Suppressor macrophage (primary cell): Measurements from ENCODE around the gene VIPR2.

Experiments used
- DNase-seq, 4 experiments: peaks; one replicate each; pipeline ENCODE4 v3.0.0-alpha.2; 2020 to 2022

Gene VIPR2

DNA sequence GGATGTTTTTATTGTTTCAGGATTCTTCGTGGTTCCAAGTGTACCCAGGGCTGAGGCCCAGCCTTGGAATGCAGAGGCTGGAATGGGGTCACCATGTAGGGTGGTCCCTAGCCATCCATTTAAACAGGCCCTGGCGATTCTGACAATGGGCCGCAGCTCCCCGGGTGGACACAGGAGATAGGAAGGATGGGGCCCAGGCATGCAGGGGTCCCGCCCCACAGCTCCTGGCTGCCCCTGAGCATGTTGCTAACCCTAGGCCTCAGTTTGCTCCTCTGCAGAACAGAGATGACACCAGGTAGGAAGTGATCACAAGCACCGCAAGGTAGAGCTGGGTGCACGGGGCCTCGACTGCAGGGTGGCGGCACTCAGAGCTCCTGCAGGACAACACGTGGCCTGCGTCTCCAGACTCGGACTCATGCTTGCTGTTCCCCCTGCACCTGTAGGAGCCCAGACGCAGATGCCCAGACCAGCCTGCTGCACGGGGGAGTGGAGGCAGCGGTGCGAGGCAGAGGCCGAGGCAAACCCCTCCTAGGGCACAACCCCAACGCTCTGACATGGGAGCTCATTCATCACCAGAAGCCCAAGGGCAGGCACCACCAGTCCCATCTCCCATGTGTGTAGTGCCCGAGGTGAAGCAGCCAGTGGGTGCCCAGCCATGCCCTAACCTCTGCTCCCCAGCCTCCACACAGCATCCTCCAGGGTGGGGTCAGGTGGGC, 25.5 kb downstream of the VIPR2 start:
- DNase-seq: no peak

DNA sequence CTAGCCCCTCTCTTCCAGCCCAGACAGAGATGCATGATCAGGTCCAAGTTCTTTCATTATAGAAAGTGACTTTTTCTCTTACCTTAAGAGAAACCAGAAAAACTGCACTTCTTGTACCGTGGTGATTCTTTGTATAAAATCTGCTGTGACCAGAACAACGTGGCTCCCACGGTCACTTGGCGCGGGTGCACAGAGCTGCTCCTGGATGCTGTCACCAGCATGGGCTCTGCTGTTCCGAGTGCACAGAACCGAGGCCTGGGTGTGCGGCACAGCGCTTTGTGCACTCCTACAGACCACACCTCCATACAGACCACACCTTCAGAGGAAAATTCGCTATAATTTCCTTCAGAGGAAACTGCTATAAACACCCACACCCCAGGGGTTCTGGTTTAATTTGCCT, 26.0 kb downstream of the VIPR2 start:
- DNase-seq: no peak

DNA sequence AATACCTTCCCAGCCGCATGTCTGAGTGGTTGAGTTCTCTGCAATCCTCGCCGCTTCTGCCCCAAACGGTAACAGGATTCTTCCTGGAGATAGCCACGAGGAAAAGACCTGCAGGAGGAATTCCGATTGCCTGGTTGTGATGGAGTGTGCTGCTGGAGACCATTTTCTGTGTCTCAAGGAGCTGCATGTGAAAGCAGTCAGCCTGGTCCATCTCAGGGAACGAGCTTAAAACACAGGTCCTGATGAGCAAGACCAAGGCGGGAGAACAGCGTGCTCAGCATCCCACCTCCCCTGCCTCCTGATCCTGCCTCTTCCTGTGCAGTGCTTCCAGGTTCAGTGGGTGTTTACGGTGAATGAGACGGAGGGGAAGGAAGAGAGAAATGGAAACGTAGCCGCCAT, 26.5 kb downstream of the VIPR2 start:
- DNase-seq: no peak

DNA sequence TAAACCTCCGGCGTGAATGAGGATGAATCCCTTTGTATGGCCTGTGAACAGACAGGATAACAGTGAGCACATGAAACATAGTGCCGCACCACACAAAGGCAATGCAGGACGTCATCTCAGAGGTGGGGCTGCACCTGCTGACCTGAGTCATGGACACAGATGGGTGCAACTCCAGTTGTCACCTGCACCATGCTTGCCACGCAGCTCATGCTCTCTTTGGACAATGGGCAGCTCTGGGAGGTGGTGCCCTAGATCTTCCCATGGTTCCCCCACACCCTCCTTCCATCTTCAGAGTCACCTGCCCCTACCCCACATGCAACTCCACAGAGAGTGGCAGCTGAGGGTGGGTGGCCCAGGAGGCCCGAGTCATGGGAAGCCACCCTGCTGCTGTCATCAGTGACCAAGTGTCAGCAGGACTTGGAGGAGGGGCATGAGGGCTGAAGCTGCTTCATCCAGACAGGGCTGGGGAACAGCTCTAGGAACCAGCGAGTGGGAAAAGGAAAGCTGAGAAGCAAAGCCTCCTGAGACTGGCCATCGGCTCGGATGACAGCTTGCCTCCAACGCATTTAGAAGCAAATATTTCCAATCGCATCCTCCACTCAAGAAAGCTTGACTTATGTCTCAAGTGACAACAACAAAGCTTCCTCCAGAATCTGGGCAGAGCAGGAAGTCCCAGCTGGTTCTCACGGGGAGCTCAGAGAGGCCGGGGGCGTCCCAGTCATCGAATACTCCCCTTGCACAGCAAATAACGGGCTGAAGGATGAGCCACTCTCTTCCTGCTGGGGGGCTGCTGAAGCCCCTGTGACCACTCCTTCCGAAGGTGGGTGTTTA, 27.1 kb downstream of the VIPR2 start:
- DNase-seq: peak in 3 of 4 experiments; percentile 2 to 17 (median 15)

DNA sequence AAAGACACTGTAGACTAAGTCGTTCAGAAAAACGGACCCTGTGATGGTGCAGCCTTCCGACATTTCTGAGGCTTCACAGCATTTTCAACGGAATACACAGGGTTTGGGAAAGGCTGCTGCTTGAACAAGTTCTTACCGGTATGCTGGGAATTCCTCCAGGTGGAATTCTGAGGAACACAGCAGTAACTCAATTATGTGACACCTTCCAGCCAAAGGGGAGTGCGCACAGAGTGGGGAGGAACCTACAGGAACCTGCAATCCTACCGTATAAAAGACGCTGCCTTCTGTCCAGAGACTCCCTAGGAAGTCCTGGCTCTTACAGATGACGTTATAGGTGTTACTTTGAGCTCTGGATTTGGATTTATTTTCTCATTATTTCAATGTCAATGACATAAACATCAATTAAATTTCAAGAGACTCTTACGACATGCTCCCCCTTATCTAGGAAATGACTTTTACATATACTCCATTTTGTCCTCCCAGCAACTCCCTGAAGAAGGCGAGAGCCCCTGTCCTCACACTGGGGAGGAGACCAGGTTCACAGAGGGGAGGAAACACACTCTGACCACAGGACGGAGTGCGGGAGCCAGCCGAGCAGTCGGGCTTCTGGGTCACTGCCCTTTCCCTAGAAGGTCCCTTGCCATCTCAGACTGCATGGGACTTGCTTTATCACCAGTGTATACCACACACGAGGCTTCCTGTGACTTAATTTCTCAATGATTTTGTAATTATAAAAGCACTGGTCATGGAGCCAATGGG, 27.9 kb downstream of the VIPR2 start:
- no peak for DNase-seq

DNA sequence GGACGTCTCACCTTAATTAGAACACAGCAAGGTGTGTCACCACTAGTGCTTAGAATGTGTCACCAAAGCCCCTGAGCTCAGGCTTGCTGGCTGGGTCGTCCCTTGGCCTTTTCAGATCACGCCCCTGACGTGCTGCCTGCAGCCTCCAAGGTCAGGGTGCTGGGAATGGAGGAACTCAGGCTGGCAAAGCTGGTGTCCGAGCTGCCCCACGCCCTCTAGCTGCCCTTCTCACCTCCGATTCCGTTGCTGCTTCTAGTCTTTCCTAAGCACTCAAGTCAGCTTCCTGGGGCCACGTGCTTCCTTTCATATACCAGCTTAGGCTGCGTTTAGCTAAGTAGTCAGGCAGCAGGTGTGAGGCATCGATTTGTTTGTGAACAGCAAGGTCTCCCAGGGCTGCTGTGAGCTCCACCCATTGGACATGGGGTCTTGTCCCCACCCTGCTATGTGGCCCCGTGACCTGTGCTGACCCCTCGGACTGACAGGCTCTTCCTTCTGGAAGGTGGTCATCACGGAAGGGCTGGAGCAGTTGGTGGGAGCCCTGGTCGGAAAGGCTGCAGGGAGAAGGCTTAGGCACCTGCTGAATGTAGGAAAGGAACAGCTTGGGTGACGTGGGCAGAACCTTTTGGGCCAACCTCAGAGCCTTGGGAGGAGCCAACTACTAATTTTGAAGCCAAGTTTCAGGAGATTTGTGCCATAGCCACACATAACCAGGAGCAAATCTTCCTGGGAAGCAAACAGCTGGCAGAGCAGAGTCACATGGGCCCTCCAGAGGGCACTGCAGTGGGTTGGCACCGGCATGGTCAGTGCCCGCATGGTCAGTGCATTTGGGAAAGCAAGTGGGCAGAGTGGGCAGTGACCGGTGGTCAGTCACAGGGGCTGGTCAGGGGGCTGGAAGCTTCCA, 28.8 kb downstream of the VIPR2 start:
- DNase-seq: no peak

DNA sequence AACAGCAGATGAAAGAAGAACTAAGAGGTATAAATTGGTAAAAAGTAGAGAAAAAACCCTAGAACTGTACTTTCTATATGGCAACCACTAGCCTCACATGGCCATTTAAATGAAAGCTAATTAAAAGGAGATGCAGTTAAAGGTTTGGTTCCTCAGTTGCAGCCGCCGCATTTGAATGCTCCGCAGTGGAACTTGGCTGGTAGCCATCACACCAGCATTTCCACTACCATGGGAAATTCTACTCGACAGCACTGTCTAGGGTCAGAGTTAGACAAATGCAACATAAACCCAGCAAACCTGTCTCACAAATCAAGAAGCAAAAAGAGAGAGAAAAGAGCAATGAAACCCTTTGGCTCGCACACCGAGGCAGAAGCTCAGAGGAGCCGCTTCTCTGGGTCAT, 29.7 kb downstream of the VIPR2 start:
- DNase-seq: no peak

DNA sequence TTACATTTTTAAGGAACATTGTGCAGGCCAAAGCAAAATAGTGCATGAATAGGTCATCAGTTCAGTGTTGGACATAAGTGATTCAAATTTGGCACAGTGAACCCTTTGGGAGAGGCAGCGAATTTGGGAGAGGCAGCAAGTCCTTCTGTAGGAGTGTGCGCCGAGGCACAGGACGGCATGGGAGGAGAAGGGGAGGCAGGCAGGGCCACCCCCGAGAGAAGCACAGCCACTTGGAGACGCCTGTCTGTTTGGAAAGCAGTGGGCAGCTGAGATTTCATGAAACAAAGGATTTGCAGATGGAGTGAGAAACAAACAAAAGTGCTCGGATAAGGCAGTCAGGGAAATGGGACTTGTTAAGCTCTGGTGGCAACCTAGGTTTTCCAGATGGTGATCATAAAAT, 30.6 kb downstream of the VIPR2 start:
- no peak for DNase-seq

DNA sequence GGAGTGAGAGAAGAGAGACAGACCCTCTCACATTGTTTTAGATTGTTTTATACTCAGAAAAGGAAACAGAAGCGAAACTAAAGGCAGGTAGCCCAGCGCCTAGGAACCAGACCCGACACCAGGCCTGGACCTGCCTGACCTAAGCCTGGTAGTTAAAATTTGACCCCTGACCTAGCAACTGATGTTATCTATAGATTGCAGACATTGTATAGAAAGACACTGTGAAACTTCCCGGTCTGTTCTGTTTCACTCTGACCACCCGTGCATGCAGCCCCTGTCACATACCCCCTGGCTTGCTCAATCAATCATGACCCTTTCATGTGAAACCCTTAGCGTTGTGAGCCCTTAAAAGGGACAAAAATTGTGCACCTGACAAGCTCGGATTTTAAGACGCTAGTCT, 31.6 kb downstream of the VIPR2 start:
- DNase-seq: no peak

DNA sequence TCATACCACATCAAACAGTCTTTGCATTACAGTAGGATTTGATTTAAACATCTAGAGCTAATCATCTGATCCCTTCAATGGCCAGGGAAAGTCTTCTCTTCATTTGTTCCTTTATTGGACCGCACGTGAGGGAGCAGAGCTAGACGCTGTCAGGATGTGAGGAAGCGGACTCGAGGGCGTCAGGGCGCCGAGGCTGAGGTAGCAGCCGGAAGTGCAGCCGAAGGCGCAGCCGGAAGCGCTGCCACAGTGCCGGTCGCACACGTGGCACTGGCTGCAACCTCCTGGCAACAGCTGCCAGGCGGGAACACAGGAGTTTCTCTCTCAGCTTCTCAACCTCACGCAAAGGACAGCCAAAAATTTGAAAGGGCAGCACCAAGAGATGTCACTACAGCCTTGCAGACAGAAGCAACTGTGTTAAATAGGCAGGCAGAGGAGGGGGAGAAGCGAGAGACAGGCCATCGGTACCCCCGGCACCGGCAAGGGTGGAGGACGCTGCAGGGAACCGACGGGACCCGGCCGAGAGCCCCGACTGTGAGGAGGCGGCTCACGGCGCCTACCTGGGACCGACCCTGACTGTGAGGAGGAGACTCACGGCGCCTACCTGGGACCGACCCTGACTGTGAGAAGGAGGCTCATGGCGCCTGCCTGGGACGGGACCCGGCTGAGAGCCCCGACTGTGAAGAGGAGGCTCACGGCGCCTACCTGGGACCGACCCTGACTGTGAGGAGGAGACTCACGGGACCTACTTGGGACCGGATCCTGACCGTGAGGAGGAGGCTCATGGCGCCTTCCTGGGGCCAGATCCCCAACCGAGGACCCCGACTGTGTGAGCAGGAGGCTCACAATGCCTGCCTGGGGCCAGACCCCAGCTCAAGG, 32.3 kb downstream of the VIPR2 start:
- DNase-seq: no peak

DNA sequence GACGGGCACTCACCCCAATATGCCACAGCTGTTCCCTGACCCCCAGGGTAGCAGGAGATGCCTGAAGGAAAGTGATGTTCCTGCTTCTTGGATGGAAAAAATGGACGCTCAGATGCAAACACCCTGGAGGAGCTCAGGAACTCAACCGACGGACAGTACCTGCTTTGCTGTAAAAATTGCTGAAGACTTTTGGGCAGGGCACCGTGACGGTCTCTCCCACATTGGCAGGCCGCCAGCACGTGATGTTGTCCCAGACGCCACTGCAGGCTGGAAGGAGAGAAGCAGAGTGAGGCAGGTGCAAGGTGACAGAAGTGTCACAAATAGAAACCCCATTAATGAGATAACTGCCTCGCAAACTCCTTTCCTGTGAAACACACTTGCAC, 35.0 kb downstream of the VIPR2 start:
- no peak for DNase-seq

DNA sequence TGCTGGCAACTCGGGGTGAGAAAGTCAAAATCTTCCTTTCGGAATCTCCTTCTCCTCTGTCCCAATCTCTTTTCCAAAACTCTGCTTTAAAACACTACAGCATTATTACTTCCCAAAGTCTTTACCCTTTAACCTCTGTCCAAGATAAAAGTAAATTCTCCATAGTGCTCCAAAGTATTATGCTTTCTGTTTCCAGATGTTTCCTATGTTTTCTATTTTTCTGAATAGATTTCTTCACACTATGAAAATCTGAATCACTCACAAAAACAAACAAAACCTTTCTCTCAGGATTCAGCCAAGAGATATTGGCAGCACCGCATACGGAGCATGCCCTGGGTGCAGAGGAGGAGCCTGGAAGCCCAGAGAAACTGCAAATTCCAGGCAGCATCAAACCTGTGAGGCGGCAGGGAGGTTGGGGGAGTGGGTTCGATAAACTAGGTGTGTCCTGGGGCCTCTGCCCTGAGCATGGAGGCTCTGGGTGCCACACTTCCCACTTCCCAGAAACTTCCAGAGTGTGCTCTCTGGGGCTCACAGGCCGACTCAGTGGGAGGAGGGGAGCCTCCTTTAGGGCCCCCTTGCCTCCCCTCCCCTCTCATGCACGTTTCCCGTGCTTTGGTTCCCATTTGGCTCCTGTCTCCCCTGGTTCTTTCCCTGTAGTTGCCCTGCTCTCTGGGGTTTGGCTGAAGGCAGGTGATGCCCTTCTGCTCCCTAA, 35.6 kb downstream of the VIPR2 start:
- DNase-seq: no peak

DNA sequence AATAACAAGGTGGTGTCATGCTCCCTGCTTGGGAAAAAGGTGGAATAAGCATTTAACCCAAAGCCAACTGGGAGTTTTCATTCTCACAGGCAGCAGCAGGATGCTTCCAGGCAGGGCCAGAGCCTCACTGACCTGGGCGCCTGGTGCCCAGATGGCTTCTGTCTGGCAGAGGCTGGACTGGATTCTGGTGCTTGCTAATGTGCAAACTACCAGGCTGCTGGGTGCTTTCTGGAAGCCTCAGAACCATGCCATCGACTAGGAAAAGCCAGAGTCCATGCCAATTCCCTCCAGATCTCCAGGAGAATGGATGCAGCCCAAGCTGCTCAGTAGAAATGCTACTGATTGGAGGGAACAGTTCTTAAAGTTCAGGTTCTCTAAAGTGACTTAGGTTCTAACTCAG, 36.2 kb downstream of the VIPR2 start:
- DNase-seq: no peak

DNA sequence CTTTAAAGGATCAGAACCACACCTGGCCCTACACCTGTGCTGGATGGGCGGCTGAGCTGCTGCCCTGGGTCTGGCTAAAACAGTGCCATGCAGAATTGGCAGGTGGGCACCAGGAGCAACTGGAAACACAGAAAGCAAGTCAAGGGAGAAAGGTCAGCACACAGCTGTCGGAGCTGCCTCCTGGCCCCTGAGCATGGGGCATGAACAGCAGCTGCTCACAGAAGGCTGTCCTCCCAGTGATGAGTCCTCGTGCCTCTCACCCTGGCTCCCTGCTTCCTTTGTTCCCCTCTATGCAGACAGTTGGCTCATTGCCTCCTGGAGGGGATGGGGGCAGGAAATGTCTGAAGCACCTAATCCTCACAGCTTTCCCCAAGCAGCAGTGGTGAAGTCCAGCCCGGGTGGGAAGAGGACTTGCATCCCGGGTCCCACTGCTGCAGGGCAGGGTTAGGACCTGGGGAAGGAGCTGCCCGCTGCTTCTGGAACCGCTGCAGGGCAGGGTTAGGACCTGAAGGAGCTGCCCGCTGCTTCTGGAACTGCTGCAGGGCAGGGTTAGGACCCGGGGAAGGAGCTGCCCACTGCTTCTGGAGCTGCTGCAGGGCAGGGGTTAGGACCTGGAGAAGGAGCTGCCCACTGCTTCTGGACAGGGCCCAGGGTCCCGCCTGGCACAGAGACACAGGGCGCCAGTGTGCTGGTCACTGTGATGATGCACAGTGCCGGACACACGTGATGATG, 37.3 kb downstream of the VIPR2 start:
- no peak for DNase-seq

DNA sequence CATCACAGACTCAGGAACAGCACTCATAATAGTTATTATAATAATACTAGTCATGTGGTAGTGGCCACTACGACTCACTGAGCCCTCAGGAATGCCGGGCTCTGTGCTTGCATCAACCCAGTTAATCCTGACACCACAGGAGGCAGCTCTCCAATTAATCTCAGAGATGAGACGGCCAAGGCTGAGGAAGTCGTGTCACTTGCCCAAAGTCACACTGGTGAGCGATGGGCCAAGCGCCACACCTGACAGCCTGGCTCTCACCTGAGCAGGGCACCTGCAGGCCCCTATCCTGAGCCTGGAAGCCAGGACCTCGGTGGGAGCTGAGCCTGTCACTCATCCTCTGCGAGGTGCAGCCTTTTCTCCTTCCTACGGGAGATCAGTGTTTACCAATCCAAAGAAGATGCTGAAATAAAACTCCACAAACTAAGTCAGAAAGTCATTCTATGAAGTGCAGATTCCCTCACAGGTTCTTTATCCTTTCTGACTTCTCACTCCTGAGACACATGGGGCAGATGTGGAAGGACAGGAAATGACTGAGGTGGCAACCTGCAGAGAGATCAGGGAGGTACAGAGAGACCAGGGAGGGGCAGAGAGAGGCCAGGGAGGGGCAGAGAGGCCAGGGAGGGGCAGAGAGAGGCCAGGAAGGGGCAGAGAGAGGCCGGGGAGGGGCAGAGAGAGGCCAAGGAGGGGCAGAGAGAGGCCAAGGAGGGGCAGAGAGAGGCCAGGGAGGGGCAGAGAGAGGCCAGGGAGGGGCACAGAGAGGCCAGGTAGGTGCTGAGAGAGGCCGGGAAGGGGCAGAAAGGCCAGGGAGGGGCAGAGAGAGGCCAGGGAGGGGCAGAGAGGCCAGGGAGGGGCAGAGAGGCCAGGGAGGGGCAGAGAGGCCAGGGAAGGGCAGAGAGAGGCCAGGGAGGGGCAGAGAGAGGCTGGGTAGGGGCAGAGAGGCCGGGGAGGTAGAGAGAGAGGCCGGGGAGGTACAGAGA, 38.5 kb downstream of the VIPR2 start:
- no peak for DNase-seq

DNA sequence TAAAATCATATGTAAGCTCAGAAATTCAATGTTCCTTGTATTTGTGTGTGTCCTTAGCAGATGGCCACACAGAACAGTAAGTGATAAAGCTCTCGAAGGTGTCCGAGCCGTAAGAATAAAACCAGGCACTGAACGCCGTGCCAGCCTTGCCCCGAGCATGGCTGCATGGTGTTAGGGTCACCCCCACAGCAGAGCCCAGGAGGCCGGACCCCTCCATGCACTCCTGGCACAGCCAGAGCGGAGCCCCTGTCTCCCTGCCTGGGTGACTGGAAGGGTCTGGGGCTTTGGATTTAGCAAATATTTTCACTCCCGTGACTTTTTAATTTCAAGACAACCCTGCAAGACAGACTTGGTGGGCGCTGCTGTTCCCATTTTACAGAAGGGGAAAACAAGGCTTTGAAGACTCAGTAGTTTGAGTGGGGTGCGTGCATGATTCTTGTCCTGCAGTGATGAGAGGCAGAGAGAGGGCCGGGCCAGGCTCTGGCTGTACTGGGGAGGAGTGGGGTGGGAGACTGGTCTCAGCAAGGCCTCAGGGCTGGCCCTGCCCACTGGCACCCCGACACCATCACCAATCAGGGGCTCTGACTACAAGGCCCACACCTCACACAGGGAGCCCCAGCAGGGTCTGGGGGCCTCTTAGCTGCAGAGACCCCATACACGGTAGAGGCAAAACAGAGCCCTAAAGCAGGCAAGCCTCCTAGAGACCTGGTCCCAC, 39.4 kb downstream of the VIPR2 start:
- DNase-seq: no peak

DNA sequence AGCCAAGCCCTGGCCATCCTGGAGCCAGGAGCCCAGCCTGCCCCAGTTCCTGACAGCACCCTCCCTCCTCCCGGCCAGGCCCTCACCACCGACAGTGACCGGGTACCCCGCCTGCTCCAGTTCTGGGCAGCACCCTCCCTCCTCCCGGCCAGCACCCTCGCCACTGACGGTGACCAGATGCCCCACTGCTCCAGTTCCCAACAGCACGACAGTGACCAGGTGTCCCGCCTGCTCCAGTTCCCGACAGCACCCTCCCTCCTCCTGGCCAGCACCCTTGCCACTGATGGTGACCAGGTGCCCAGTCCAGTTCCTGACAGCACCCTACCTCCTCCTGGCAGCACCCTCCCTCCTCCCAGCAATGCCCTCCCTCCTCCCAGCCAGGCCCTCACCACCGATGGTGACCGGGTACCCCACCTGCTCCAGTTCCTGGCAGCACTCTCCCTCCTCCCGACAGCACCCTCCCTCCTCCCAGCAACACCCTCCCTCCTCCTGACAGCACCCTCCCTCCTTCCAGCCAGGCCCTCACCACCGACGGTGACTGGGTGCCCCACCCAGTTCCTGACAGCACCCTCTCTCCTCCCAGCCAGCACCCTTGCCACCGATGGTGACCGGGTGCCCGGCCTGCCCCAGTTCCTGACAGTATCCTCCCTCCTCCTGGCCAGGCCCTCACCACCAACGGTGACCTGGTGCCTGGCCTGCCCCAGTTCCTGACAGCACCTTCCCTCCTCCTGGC, 40.3 kb downstream of the VIPR2 start:
- no peak for DNase-seq
